Right cardiac atrium (tissue), 5 donors: ENCODE data around the gene PXYLP1. TPM values are rescaled to one million over a fixed set of nuclear protein-coding genes. Genes with fewer than 3 reads are reported as not detected.
"Not testable (repeated sequence)": the region's sequence is repeated elsewhere in the genome, so short reads cannot be mapped to it uniquely, and the experiment has no call there.

Source experiments
- ATAC-seq, 2 donors: fragments of 200-7000 bp; cut with Tn5 transposase; one replicate each; pipeline versions ENCODE4 v1.8.0 to v1.9.1; 2020; ENCODE audit warnings: moderate library complexity in 2 of 2, mild to moderate bottlenecking in 1 of 2
- DNase-seq, 3 donors: peaks; one replicate each; pipeline ENCODE4 v3.0.0-alpha.2; 2020
- H3K27ac ChIP-seq: one replicate; pipeline ENCODE4 v1.5.1; 2013; ENCODE audit warnings: mild to moderate bottlenecking, low read length, control low read depth, moderate library complexity
- H3K27me3 ChIP-seq: one replicate; pipeline ENCODE4 v1.6.1; 2013; ENCODE audit not compliant: control insufficient read depth, insufficient read depth
- H3K4me1 ChIP-seq: one replicate; pipeline ENCODE4 v1.6.1; 2013; ENCODE audit warnings: low read length; ENCODE audit not compliant: control insufficient read depth, insufficient read depth
- H3K4me3 ChIP-seq: one replicate; pipeline ENCODE4 v1.5.1; 2013; ENCODE audit warnings: low read length, control low read depth
- H3K9me3 ChIP-seq: one replicate; pipeline ENCODE4 v1.6.1; 2013; ENCODE audit warnings: low read length; ENCODE audit not compliant: control insufficient read depth
- WGBS: extraction: QIAGEN DNeasy Blood & Tissue Kit; methylation state at CpG from one replicate; pipeline ENCODE4 v1.1.7; 2013; 5-methylcytosine and 5-hydroxymethylcytosine counted together
- intact Hi-C, 4 donors: fragments of 100-400 bp; cut with DNase I; formaldehyde crosslinking; loops; one replicate each; pipeline versions ENCODE4 v1.11.0 to v1.14.0; 2022 to 2023
- polyA plus RNA-seq: library from polyadenylated mRNA; stranded (reverse); fragments of 200-250 nt; gene quantifications from one replicate; pipeline ENCODE4 v1.2.3, GENCODE V29; 2013
- total RNA-seq, 4 donors: library from RNA; stranded (reverse); fragmentation: NEBNext Ultra II Directional; extraction: Animal tissue kit (Norgen Biotek cat#: 25700); gene quantifications; one replicate each; pipeline ENCODE4 v1.2.1, GENCODE V29; 2021
- donor health status: healthy with polysubstance abuse.
- donor health status: DM: no; HTN: yes; CAD: no.
- donor health status: DM: no; HTN: no; CAD: no.
- donor health status: DM: no; HTN: yes; CAD: no; lungs with severe emphysema.
- donor health status: DM: yes; HTN: yes; CAD: no.

PXYLP1 gene
- total and polyA plus RNA-seq, 5 donors, result 5.1 to 15.1 (median 12.3) TPM

- WGBS, result 89% methylated on average over 14 of the region's 14 CpGs
- Histone ChIP-seq H3K4me3 (no peak overlapping the region), H3K9me3 (no peaks in the 10 kb centered on the region), H3K27me3 (no peaks in the 10 kb centered on the region), H3K27ac (no peak overlapping the region), H3K4me1 (peaks cover 2% of the 10 kb centered on the region)
- intact Hi-C loops, result no loop called here
- DNase-seq (no peak), ATAC-seq (no peak)
Measured at GRCh38 chr3:141286856-141287255, 55.2 kb downstream of the PXYLP1 start.

GRCh38 chr3:141287326-141287725, 55.7 kb downstream of the PXYLP1 start:
- no peak overlapping the region for H3K4me3 ChIP-seq
- ATAC-seq (no peak), DNase-seq (no peak)
- H3K27me3 ChIP-seq, result no peaks in the 10 kb centered on the region
- H3K27ac ChIP-seq, result no peak overlapping the region
- intact Hi-C loops, result no loop called here
- WGBS, result 86% methylated on average over 9 of the region's 9 CpGs
- peaks cover 4% of the 10 kb centered on the region for H3K4me1 ChIP-seq
- H3K9me3 ChIP-seq, result no peaks in the 10 kb centered on the region

GRCh38 chr3:141288336-141288990, 56.8 kb downstream of the PXYLP1 start:
- DNase-seq (no peak), ATAC-seq (no peak)
- Histone ChIP-seq H3K9me3 (no peaks in the 10 kb centered on the region), H3K27me3 (no peaks in the 10 kb centered on the region), H3K4me1 (peaks cover 8% of the 10 kb centered on the region), H3K4me3 (no peak overlapping the region), H3K27ac (no peak overlapping the region)
- intact Hi-C loops, result no loop called here
- WGBS, result 81% methylated on average over 7 of the region's 7 CpGs

GRCh38 chr3:141289228-141289772, 57.7 kb downstream of the PXYLP1 start:
- WGBS, result 31% methylated on average over 2 of the region's 2 CpGs
- Histone ChIP-seq H3K4me3 (no peak overlapping the region), H3K27ac (no peak overlapping the region), H3K9me3 (no peaks in the 10 kb centered on the region), H3K4me1 (peaks cover 8% of the 10 kb centered on the region), H3K27me3 (no peaks in the 10 kb centered on the region)
- DNase-seq (no peak), ATAC-seq (no peak)
- intact Hi-C loops, result no loop called here

GRCh38 chr3:141291559-141292355, 60.1 kb downstream of the PXYLP1 start:
- intact Hi-C loops, result no loop called here
- Histone ChIP-seq H3K4me1 (peaks cover 10% of the 10 kb centered on the region), H3K9me3 (no peaks in the 10 kb centered on the region), H3K27ac (no peak overlapping the region), H3K27me3 (no peaks in the 10 kb centered on the region), H3K4me3 (no peak overlapping the region)
- 43% methylated on average over 12 of the region's 12 CpGs for WGBS
- DNase-seq (peak in 1 of 3 donors; percentile 57), ATAC-seq (peak; percentile 52 to 63)

- no peaks in the 10 kb centered on the region for H3K9me3 ChIP-seq
- peaks cover 10% of the 10 kb centered on the region for H3K4me1 ChIP-seq
- H3K4me3 ChIP-seq, result no peak overlapping the region
- peak overlapping the region; percentile 45 for H3K27ac ChIP-seq
- DNase-seq (no peak), ATAC-seq (peak; percentile 20 to 30)
- 61% methylated on average over 19 of the region's 19 CpGs for WGBS
- no peaks in the 10 kb centered on the region for H3K27me3 ChIP-seq
- intact Hi-C loops, result no loop called here
Measured at GRCh38 chr3:141292356-141293058, 60.9 kb downstream of the PXYLP1 start.

- H3K9me3 ChIP-seq, result no peaks in the 10 kb centered on the region
- WGBS, result 29% methylated on average over 3 of the region's 3 CpGs
- H3K27ac ChIP-seq, result no peak overlapping the region
- peaks cover 10% of the 10 kb centered on the region for H3K4me1 ChIP-seq
- DNase-seq (no peak), ATAC-seq (no peak)
- no peaks in the 10 kb centered on the region for H3K27me3 ChIP-seq
- peak overlapping the region; percentile 56 for H3K4me3 ChIP-seq
- intact Hi-C loops, result no loop called here
Measured at GRCh38 chr3:141294301-141294700, 62.7 kb downstream of the PXYLP1 start.

GRCh38 chr3:141294848-141295247, 63.2 kb downstream of the PXYLP1 start:
- 27% methylated on average over 2 of the region's 2 CpGs for WGBS

GRCh38 chr3:141300426-141300825, 68.8 kb downstream of the PXYLP1 start:
- H3K27me3 ChIP-seq, H3K4me1 ChIP-seq, ATAC-seq, DNase-seq, H3K4me3 ChIP-seq, H3K27ac ChIP-seq, H3K9me3 ChIP-seq: not testable (repeated sequence)
- WGBS, result 96% methylated on average over 7 of the region's 7 CpGs
- intact Hi-C loops, result loop anchor here in 2 of 4 donors (10.0 kb wide), 1 partner anchor 264 kb away; no protein-coding TSS in a partner anchor

More at GRCh38 chr3:141294848-141295247, 63.2 kb downstream of the PXYLP1 start:
- peak overlapping the region; percentile 56 for H3K4me3 ChIP-seq
- no peaks in the 10 kb centered on the region for H3K9me3 ChIP-seq
- no peak overlapping the region for H3K27ac ChIP-seq
- intact Hi-C loops, result no loop called here
- no peaks in the 10 kb centered on the region for H3K27me3 ChIP-seq
- peaks cover 10% of the 10 kb centered on the region for H3K4me1 ChIP-seq
- ATAC-seq (peak; percentile 53 to 68), DNase-seq (no peak)

- DNase-seq (peak in 1 of 3 donors; percentile 60), ATAC-seq (peak; percentile 30)
- H3K27me3 ChIP-seq, result no peaks in the 10 kb centered on the region
- no peaks in the 10 kb centered on the region for H3K4me1 ChIP-seq
- 70% methylated on average over 7 of the region's 7 CpGs for WGBS
- H3K9me3 ChIP-seq, result no peaks in the 10 kb centered on the region
- intact Hi-C loops, result loop anchor here in 2 of 4 donors (10.0 kb wide), 1 partner anchor 262 kb away; no protein-coding TSS in a partner anchor
- H3K27ac ChIP-seq, result no peak overlapping the region
- H3K4me3 ChIP-seq, result no peak overlapping the region
Measured at GRCh38 chr3:141302364-141303141, 70.9 kb downstream of the PXYLP1 start.
